Colonic mucosa (tissue), 4 donors: ENCODE data around the gene S100A1. TPM values are rescaled to one million over a fixed set of nuclear protein-coding genes. Genes with fewer than 3 reads are reported as not detected.

ENCODE experiments used
- DNase-seq: peaks from one replicate; pipeline ENCODE4 v3.0.0-alpha.2; 2020
- H3K27ac ChIP-seq: fragments of 200-600 bp; one replicate; pipeline ENCODE4 v1.8.0; 2021
- H3K27me3 ChIP-seq: fragments of 200-600 bp; one replicate; pipeline ENCODE4 v1.8.0; 2021
- H3K36me3 ChIP-seq: fragments of 200-600 bp; one replicate; pipeline ENCODE4 v1.8.0; 2021
- H3K4me1 ChIP-seq: fragments of 200-600 bp; one replicate; pipeline ENCODE4 v1.8.0; 2021; ENCODE audit warnings: mild to moderate bottlenecking
- H3K4me3 ChIP-seq: fragments of 200-600 bp; one replicate; pipeline ENCODE4 v1.8.0; 2021
- H3K9ac ChIP-seq, 2 donors: one replicate each; pipeline ENCODE4 v1.7.0; 2013; ENCODE audit warnings: control low read depth in 2 of 2, low read depth in 2 of 2, low read length in 2 of 2
- H3K9me3 ChIP-seq: fragments of 200-600 bp; one replicate; pipeline ENCODE4 v1.8.0; 2021
- CTCF ChIP-seq: fragments of 200-600 bp; IDR thresholded peaks from one replicate; pipeline ENCODE4 v1.8.0; 2022; ENCODE audit warnings: antibody characterized with exemption, mild to moderate bottlenecking
- intact Hi-C: fragments of 100-400 bp; cut with DNase I; formaldehyde crosslinking; loops from one replicate; pipeline ENCODE4 v1.14.1; 2022
- total RNA-seq, 2 donors: library from RNA; stranded (reverse); fragmentation: NEBNext Ultra II Directional in 1 of 2; extraction: Animal tissue kit (Norgen Biotek cat#: 25700) in 1 of 2; gene quantifications; one replicate each; pipeline ENCODE4 v1.2.1, GENCODE V29; 2021
- donor health status: healthy.
- donor health status: DM: no; HTN: no; CAD: no.
- donor health status: DM: no; HTN: no; CAD: no.

S100A1 gene
- total RNA-seq, 2 donors from 2014 or later = 0.69 to 1.5 TPM

DNA sequence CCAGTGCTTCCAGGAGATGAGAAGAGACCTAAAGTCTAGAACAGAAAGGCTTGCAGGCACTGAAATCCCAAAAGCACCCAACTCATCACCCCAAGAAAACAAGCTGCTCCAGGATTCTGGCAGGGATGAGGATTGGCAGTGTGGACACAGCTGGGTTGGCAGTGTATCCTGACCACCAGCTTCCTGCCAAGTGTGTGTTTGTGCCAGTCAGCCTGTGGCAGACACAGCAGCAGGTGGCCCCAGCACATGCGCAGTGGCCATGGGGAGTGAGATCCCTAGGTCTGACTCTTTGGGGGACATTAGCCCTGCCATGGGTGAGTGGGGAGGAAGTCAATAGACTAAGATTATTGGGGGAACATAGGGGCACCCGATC is 21.6 kb downstream of the S100A1 start:
- Histone ChIP-seq H3K4me1 (peaks cover 6% of the 10 kb centered on the region), H3K9ac (no peak overlapping the region), H3K4me3 (no peak overlapping the region), H3K27ac (no peak overlapping the region), H3K9me3 (no peaks in the 10 kb centered on the region), H3K36me3 (peaks cover 4% of the 10 kb centered on the region), H3K27me3 (no peaks in the 10 kb centered on the region)
- TF ChIP-seq CTCF = no peak
- no peak for DNase-seq
- intact Hi-C loops = no loop called here

DNA sequence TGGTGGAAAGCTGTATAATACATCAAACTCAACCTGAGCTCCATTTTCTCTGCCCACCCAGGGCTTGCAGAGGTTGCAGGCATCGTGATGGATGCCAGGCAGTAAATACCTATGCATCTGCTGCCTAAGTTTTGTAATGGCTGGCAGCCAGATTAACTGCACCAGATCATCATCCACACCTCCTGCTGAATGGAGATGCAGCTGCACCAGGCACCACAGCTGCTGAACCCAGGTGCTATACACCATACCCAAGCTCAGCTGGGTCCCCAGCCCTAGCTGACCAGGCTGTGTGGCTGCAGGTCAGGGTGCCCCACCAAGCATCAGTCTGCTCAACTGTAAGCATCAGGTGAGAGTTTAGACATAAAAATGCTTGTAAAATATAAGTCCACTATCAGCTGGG is 23.5 kb downstream of the S100A1 start:
- intact Hi-C loops = no loop called here
- no peak overlapping the region for H3K27ac ChIP-seq
- no peak overlapping the region for H3K4me3 ChIP-seq
- no peaks in the 10 kb centered on the region for H3K27me3 ChIP-seq
- TF ChIP-seq CTCF = no peak
- no peaks in the 10 kb centered on the region for H3K9me3 ChIP-seq
- peaks cover 6% of the 10 kb centered on the region for H3K4me1 ChIP-seq
- DNase-seq = no peak
- no peaks in the 10 kb centered on the region for H3K36me3 ChIP-seq
- H3K9ac ChIP-seq = no peak overlapping the region

GRCh38 chr1:153652805-153653500 is 24.7 kb downstream of the S100A1 start:
- H3K36me3 ChIP-seq = no peaks in the 10 kb centered on the region
- peaks cover 6% of the 10 kb centered on the region for H3K4me1 ChIP-seq
- H3K27me3 ChIP-seq = no peaks in the 10 kb centered on the region
- intact Hi-C loops = no loop called here
- DNase-seq = no peak
- no peaks in the 10 kb centered on the region for H3K9me3 ChIP-seq
- TF ChIP-seq CTCF = no peak
- H3K4me3 ChIP-seq = no peak overlapping the region
- no peak overlapping the region for H3K9ac ChIP-seq
- peak overlapping the region; percentile 43 for H3K27ac ChIP-seq

GRCh38 chr1:153655333-153655732 is 27.1 kb downstream of the S100A1 start:
- Histone ChIP-seq H3K36me3 (no peaks in the 10 kb centered on the region), H3K27ac (no peak overlapping the region), H3K4me1 (peaks cover 11% of the 10 kb centered on the region), H3K27me3 (no peaks in the 10 kb centered on the region), H3K4me3 (no peak overlapping the region), H3K9me3 (no peaks in the 10 kb centered on the region), H3K9ac (no peak overlapping the region)
- DNase-seq = no peak
- intact Hi-C loops = no loop called here
- no peak for TF ChIP-seq CTCF

- Histone ChIP-seq H3K27me3 (no peaks in the 10 kb centered on the region), H3K27ac (peak within 1 kb of the TSS; percentile 84), H3K4me1 (peaks cover 5% of the 10 kb centered on the region), H3K9me3 (no peaks in the 10 kb centered on the region), H3K4me3 (peak within 1 kb of the TSS; percentile 67), H3K9ac (peak within 1 kb of the TSS; percentile 77 to 87), H3K36me3 (peaks cover 9% of the 10 kb centered on the region)
- TF ChIP-seq CTCF = no peak
- peak; percentile 93 for DNase-seq
- intact Hi-C loops = no loop called here
These were observed 30.4 kb downstream of the S100A1 start, which contains the start of gene SNAPIN for GRCh38 chr1:153658400-153659174. Gene SNAPIN (plus strand): TSS chr1:153658703. CDS start chr1:153658744, 41 bp downstream.
